ENCODE data around the gene ATP2C2.

The ATP2C2 gene

DNA sequence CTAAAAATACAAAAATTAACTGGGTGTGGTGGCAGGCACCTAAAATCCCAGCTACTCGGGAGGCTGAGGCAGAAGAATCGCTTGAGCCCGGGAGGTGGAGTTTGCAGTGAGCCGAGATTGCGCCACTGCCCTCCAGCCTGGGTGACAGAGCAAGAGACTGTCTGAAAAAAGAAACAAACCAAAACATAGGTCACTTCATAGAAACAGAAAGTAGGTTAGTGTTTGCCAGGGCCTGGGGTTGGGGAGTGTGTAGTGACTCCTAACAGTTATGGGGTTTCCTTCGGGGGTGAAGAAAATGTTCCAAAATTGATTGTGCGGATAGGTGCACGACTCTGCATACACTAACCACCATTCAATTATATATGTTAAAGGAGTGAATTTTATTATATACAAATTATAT lies 59.2 kb downstream of the ATP2C2 start:
- no peak overlapping the region for H3K4me3 ChIP-seq (ENCODE audit: low read length)
- no peak for DNase-seq (ENCODE audit: low read depth)
- TF ChIP-seq, protein P1, sequence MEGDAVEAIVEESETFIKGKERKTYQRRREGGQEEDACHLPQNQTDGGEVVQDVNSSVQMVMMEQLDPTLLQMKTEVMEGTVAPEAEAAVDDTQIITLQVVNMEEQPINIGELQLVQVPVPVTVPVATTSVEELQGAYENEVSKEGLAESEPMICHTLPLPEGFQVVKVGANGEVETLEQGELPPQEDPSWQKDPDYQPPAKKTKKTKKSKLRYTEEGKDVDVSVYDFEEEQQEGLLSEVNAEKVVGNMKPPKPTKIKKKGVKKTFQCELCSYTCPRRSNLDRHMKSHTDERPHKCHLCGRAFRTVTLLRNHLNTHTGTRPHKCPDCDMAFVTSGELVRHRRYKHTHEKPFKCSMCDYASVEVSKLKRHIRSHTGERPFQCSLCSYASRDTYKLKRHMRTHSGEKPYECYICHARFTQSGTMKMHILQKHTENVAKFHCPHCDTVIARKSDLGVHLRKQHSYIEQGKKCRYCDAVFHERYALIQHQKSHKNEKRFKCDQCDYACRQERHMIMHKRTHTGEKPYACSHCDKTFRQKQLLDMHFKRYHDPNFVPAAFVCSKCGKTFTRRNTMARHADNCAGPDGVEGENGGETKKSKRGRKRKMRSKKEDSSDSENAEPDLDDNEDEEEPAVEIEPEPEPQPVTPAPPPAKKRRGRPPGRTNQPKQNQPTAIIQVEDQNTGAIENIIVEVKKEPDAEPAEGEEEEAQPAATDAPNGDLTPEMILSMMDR (conservative IDR thresholded peaks at IDR 0.05; ENCODE audit: low read length) = no peak

DNA sequence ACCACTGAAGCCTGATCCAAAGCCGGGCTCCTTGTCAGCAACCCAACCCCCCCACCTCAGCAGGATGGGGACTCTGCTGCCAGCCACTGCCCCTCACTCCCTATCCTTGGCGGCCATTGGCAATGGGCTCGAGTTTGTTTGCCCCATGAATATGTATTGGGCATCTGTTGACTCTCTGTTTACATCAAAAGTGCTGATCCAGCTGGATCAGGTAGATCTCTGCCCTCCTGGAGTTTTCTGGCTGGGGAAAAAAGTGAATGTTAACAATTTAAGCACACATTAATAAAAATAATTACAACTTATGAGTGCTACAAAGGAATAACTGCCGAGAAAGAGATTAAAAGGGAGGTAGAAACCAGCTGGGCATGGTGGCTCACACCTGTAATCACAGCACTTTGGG lies 62.5 kb downstream of the ATP2C2 start:
- no peak for DNase-seq (ENCODE audit: low read depth)
- no peak overlapping the region for H3K4me3 ChIP-seq (ENCODE audit: low read length)
- TF ChIP-seq, protein P1 (conservative IDR thresholded peaks at IDR 0.05; ENCODE audit: low read length) = no peak

DNA sequence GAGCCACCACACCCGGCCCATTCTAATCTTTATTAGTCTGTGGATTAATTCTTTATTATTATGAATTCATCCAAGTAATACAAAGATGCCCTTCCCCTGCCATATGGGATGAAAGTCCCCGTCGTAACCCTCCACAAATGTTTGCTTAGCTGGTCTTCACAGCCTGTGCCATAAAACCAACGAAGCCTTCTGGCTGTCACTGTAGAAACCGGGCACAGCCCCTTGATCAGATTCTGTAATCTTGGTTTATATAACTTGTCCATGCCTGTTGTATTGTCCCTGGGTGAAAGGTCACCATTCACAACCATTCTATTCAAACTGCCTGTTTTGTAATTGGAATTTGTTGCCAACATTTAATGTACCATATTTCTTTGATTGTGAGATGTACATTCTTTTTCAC lies 66.5 kb downstream of the ATP2C2 start:
- DNase-seq (ENCODE audit: low read depth) = no peak
- TF ChIP-seq, protein P1 (conservative IDR thresholded peaks at IDR 0.05; ENCODE audit: low read length) = no peak
- no peak overlapping the region for H3K4me3 ChIP-seq (ENCODE audit: low read length)

DNA sequence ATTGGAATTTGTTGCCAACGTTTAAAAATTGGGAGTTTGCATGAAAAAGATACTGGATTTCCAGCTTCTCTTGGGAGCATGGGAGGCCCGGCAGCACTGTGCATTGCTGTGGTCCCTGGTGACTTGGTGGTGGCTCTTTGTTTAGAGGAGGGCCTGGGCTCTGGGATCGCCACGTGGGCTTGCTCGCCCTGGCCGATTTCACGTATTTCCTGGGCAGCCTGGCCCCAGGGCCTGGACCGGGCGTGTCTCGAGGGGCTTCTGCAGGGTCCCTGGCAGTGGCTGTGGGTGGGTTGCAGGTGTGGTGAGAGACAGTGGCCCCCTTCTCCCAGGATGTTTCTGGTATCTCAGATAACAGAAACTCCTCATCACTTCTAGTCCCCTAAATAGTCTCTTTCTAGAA lies 67.9 kb downstream of the ATP2C2 start:
- no peak for DNase-seq (ENCODE audit: low read depth)
- no peak overlapping the region for H3K4me3 ChIP-seq (ENCODE audit: low read length)
- TF ChIP-seq, protein P1 (conservative IDR thresholded peaks at IDR 0.05; ENCODE audit: low read length) = no peak

DNA sequence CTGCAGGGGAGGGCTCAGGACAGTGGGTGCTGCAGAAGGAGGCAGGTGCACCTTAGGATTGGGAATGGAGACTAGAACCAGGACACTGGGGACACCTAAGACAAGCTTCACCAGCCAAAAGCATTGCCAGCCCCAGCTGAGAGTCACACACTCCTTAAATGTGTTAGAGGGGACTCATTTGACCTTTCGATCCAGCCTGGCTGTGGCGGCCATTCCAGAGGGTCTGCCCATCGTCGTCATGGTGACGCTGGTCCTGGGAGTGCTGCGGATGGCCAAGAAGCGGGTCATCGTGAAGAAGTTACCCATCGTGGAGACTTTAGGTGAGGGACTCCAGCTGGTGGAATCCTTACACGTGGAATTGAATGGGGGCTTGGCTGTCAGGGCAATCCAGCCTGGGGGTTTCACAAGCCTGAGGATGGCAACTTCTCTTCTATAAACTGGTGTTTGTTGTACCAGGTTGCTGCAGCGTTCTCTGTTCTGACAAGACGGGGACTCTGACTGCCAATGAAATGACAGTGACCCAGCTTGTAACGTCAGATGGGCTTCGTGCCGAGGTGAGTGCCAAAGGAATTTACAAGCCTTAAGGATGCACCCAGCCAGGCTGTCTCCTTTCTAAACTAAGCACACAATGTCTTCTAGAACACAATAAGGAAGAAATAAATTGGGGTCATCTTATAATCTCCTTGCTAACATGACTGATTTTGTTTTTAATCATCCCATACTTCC lies 70.8 kb downstream of the ATP2C2 start:
- TF ChIP-seq, protein P1 (conservative IDR thresholded peaks at IDR 0.05; ENCODE audit: low read length) = no peak
- DNase-seq (ENCODE audit: low read depth) = no peak
- no peak overlapping the region for H3K4me3 ChIP-seq (ENCODE audit: low read length)

DNA sequence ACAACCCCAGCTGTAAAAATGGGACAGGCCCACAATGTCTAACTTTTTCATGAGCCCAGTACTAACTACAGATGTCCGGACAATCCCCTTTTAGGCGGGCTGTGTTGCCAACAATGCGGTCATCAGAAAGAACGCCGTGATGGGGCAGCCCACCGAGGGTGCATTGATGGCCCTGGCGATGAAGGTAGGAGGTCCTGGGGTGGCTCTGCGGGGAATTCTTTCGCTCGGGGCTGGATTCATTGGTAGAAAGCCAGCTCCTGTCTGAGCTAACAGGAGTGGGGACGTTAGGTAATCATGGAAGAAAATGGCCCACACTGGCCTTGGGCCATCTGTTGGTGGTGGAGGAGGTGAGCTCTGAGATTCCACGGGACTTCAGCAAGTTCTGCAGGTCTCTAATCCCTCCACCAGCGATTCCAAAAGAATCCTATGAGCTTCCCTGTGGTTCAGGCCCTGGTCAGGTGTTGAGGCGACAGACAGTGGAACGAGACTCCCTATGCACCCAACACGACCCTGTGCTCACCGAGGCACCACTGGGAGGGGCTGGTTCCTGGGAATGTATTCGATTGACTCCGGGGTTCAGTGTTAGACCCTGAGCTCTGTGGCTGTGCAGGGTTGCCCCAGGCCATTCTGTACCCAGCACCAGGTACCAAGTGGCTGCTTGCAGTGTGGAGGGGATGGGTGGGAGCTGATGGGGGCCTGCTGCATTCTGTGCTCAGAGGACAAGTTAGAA lies 74.2 kb downstream of the ATP2C2 start:
- H3K4me3 ChIP-seq (ENCODE audit: low read length) = no peak overlapping the region
- TF ChIP-seq, protein P1 (conservative IDR thresholded peaks at IDR 0.05; ENCODE audit: low read length) = no peak
- DNase-seq (ENCODE audit: low read depth) = no peak
